Stimulated activated naive CD8-positive, alpha-beta T cell treated with anti-CD3 and anti-CD28 coated beads, Interleukin-15, Interleukin-2, amounts not matched to agents 100 ng/mL and 50 ng/mL, for 24 hours (primary cell): ENCODE results near the gene MATN4.

Source experiments
- H3K27ac Mint-ChIP-seq: one replicate; pipeline ENCODE4 v1.8.0; 2021; ENCODE audit warnings: mild to moderate bottlenecking, mixed read lengths
- H3K27me3 Mint-ChIP-seq: one replicate; pipeline ENCODE4 v1.8.0; 2021; ENCODE audit warnings: mixed read lengths
- H3K36me3 Mint-ChIP-seq: one replicate; pipeline ENCODE4 v1.8.0; 2021; ENCODE audit warnings: low read depth, mixed read lengths
- H3K4me1 Mint-ChIP-seq: one replicate; pipeline ENCODE4 v1.8.0; 2021; ENCODE audit warnings: low read depth, mixed read lengths
- H3K4me3 Mint-ChIP-seq: one replicate; pipeline ENCODE4 v1.8.0; 2021; ENCODE audit warnings: mild to moderate bottlenecking, mixed read lengths
- H3K9me3 Mint-ChIP-seq: one replicate; pipeline ENCODE4 v1.8.0; 2021; ENCODE audit warnings: mixed read lengths

The MATN4 gene

DNA sequence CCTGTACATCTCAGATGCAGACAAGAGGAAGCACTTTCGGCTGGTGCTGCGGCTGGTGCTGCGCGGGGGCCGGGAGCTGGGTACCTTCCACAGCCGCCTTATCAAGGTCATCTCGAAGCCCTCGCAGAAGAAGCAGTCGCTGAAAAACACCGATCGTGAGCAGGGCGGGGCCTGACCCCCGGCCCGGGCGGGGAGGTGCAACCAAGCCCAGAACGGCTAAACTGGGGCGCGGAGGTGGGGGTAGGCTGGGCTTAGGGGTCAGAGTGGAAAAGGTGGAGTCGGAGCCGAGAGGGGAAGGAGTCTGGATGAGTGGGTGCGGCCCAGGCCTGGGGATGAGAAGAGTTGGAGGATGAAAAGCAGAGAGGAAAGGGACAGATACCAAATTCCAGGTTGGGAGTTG is 4.1 kb upstream of the MATN4 start:
- Mint-ChIP-seq H3K4me3 (no peak overlapping the region), H3K36me3 (no peaks in the 10 kb centered on the region), H3K27me3 (peaks cover 74% of the 10 kb centered on the region), H3K27ac (no peak overlapping the region), H3K4me1 (peaks cover 7% of the 10 kb centered on the region), H3K9me3 (no peaks in the 10 kb centered on the region)

DNA sequence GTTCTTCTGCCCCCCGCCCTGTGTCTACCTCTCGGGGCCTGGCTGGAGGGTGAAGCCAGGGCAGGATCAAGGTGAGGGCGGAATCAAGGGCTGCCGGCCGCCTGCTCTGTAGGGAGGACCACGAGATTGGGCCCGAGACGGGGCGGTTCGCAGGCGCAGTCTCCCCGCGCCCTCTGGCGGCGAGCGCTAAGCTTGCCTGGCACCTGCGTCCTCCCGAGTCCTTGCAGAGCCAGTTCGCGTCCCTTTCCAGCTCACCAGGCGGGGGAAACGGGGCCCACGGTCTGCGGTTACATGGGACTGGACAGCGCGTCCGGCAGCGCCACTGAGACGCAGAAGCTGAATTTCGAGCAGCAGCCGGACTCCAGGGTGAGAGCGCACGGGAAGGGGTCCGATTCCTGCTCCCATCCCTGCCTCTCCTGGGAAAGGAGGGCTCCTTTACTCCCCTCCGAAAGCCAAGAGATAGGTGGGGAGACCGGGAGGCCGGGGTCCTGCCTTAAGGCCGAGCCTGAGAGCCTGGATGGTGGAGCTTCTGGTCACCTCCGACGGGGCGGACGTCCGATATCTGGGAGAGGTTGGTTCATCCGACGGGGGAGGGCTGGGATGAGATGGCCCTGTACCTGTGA is 3.6 kb upstream of the MATN4 start:
- no peak overlapping the region for H3K4me3 Mint-ChIP-seq
- H3K27me3 Mint-ChIP-seq, result peaks cover 69% of the 10 kb centered on the region

DNA sequence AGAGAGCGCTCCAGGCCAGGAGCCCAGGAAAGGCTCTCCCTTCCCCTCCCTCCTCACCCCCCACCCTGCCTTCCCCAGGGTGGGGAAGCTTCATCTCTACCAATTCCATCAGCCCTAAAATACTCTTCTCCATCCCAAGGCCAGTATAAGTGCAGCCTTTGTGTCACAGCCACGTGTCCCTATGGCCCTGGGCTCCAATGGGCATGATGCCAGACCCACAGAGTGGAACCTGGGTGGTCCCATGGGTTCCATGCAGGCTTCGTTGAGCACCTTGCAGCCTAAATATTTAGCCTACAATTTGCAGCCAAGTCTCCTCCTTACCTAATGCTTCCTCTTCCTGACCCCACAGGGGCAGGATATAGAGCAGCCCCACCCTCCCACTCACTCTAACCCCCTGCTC is 976 bp upstream of the MATN4 start:
- Mint-ChIP-seq H3K9me3 (no peaks in the 10 kb centered on the region), H3K36me3 (no peaks in the 10 kb centered on the region), H3K27me3 (peaks cover 67% of the 10 kb centered on the region)

More for the DNA sequence above, 3.6 kb upstream of the MATN4 start:
- H3K4me1 Mint-ChIP-seq, result peaks cover 3% of the 10 kb centered on the region
- no peaks in the 10 kb centered on the region for H3K9me3 Mint-ChIP-seq
- no peak overlapping the region for H3K27ac Mint-ChIP-seq
- no peaks in the 10 kb centered on the region for H3K36me3 Mint-ChIP-seq

DNA sequence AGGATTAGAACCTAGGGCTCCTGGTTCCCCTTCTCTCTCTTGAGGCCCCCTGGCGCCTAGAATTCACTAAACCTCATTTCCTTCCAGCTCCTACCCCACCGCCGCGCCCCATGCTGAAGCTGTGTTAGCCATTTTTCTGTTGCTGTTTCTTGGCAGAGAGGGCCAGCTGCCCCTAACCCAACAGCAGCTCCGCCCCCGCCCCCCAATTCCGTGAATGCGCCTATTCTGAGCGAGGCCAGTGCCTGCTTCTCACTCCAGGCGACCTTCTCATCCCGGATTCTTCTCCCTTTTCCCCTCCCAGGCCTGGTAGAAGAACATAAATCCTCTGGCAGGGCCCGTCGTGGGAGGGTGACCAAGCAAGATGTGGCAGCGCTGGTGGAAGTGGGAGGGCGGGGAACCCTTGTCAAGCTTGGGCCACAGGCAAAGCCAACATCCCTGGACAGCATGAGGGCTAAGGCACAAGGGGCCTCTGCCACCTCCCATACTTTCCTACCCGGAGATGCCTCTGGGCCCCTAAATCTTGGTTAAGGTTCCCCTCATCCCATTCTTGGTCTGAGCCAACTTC is 941 bp downstream of the MATN4 start:
- H3K36me3 Mint-ChIP-seq, result peaks cover 4% of the 10 kb centered on the region
- peaks cover 66% of the 10 kb centered on the region for H3K27me3 Mint-ChIP-seq
- no peak overlapping the region for H3K27ac Mint-ChIP-seq
- no peak overlapping the region for H3K4me3 Mint-ChIP-seq
- no peaks in the 10 kb centered on the region for H3K9me3 Mint-ChIP-seq
- peaks cover 21% of the 10 kb centered on the region for H3K4me1 Mint-ChIP-seq

More for the DNA sequence above, 976 bp upstream of the MATN4 start:
- Mint-ChIP-seq H3K4me1 (peaks cover 7% of the 10 kb centered on the region), H3K4me3 (no peak overlapping the region), H3K27ac (no peak overlapping the region)

DNA sequence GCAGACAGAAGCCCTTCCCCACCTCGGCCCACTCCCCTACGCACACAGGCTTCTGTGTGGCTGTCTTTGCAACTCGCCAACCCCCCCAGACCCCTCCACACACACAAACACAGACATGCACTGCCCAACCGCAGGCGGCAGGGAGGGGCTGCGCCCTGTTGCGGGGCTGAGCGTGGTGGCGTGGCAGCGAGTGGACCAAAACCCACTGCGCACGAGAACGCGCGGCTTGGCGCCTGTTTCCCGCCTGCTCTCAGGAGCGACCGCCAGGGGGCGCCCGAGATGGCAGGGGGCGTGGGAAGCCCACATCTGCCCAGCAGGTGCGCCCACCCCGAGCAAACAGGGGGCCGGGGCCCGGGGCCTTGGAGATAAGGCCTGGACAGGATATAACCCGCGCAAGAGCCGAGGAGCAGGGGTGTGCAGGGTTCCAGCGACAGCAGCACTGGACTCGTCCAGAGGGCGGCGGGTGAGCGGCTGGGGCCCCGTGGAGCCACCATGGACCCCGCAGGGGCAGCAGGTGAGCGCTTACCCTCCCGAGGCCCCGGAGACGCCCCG is 1.6 kb downstream of the MATN4 start, which contains the start of gene RBPJL:
TSS of gene RBPJL (plus strand) at position 410 of the 552 bp plus-strand sequence. CDS start at position 493, 83 bp downstream.
- no peaks in the 10 kb centered on the region for H3K9me3 Mint-ChIP-seq
- H3K36me3 Mint-ChIP-seq, result peaks cover 4% of the 10 kb centered on the region
- peaks cover 64% of the 10 kb centered on the region for H3K27me3 Mint-ChIP-seq
- no peak within 1 kb of the TSS for H3K27ac Mint-ChIP-seq
- H3K4me1 Mint-ChIP-seq, result peaks cover 27% of the 10 kb centered on the region
- H3K4me3 Mint-ChIP-seq, result no peak within 1 kb of the TSS

DNA sequence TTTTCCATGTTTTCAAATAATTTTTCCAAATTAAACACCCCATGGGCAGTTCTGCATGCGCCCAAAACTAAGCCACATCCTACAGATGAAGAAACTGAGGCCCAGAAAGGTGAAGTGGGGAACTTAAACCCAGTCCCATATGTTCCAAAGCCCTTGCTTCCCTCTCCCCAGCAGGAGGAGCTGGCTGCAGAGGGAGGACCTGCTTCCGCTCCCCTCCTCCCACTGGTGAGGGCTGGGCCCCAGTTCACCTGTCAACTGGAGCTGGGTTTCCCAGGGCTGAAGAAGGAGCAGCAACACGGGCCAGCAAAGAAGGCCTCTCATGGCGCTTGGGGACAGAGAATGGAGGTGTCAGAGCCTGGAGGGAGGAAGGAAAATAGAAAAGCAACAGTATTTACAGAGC is 2.8 kb downstream of the MATN4 start:
- H3K27ac Mint-ChIP-seq, result no peak overlapping the region

DNA sequence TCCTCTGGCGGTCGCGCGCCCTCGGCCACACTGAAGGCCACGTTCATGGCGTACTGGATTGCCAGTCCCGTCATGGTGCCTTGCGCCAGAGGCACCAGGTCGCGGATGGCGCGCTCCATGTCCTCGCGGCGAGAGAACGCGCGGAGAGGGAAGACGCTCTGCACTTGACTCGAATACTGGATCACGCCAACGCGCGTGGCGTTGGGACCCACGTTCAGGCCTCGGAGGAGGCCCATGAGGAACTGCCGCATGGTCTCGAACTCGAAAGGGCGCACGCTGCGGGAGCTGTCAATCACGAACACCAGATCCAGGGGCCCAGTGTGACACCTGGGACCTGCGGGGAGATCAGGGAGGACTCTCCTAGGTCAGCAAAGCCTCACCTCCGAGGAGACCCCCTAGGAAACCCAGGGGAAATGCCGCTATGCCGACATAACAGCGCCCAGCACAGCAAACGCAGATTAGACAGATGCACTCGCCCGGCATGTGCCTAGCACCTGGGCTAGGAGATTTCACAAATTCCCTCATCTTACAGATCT is 3.6 kb downstream of the MATN4 start:
- Mint-ChIP-seq H3K27me3 (peaks cover 56% of the 10 kb centered on the region), H3K36me3 (peaks cover 4% of the 10 kb centered on the region), H3K4me3 (no peak overlapping the region), H3K27ac (no peak overlapping the region), H3K4me1 (peaks cover 26% of the 10 kb centered on the region), H3K9me3 (no peaks in the 10 kb centered on the region)

More for the DNA sequence above, 2.8 kb downstream of the MATN4 start:
- Mint-ChIP-seq H3K9me3 (no peaks in the 10 kb centered on the region), H3K36me3 (peaks cover 4% of the 10 kb centered on the region), H3K4me1 (peaks cover 26% of the 10 kb centered on the region), H3K4me3 (no peak overlapping the region), H3K27me3 (peaks cover 57% of the 10 kb centered on the region)

DNA sequence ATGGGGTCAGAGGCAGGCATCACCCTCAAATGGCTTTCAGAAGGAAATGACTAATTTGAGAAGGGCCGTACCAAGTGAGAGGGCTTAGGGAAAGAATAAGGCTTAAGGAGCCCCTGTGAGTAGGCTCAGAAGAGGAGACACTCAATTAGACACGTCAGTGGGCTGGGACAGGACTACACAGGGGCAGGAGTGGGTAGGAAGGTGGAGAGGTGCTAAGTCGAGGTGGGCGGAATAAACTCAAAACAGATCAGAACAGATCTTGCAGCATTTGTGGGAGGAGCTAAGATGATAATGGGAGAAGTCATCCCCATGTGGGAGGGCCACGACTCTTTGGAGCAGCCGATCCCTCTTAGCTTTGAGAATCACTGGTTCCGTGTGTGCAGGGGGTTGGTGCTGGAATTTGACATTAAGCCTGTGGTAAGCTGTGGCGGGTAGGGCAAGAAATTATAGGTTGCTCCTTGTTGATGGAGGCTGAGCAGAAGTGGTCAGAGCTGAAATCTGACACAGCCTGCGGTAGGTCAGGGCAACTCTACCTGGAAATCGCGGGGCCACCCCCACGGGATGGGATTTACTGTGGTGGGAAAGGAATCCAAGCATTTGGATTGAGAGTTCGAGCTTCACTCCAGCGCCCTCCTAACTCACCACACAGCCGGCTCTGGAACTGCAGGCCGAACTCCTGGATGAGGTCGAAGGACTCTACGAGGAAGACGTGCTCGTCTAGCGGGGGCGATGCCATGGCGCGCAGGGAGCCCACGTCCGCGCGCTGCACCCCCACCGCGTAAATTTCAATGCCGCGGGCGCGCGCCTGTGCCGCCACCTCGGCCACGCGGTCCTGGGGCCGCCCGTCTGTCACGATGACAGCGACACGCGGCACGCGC is 4.3 kb downstream of the MATN4 start:
- H3K27me3 Mint-ChIP-seq, result peaks cover 63% of the 10 kb centered on the region
- no peak overlapping the region for H3K4me3 Mint-ChIP-seq
- no peaks in the 10 kb centered on the region for H3K9me3 Mint-ChIP-seq

DNA sequence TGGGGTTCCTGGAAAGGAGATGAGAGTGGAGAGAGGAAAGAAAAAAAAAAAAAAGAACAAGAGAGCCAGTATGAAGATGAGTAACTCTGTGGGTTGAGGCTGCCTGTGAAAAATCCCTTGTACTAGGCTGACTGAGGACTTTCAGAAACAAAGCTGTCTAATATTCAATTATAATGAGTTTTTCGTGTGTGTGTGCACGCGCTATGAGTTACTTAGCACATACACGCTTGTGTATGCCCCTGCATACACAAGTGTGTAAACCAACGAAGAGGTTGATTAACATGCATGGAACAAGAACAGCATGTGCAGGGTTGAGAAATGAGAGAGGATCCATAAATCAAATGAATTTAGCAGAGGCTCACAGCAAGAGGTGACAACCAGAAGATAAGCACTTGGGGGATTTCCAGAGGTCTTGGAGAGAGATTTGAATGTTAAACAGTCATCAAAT is 6.3 kb downstream of the MATN4 start:
- Mint-ChIP-seq H3K27me3 (peaks cover 56% of the 10 kb centered on the region), H3K4me1 (peaks cover 26% of the 10 kb centered on the region), H3K9me3 (no peaks in the 10 kb centered on the region), H3K27ac (peak overlapping the region; percentile 59), H3K36me3 (peaks cover 4% of the 10 kb centered on the region), H3K4me3 (no peak overlapping the region)

More for the DNA sequence above, 4.3 kb downstream of the MATN4 start:
- H3K27ac Mint-ChIP-seq, result peak overlapping the region; percentile 43
- H3K36me3 Mint-ChIP-seq, result peaks cover 4% of the 10 kb centered on the region
- peaks cover 26% of the 10 kb centered on the region for H3K4me1 Mint-ChIP-seq

DNA sequence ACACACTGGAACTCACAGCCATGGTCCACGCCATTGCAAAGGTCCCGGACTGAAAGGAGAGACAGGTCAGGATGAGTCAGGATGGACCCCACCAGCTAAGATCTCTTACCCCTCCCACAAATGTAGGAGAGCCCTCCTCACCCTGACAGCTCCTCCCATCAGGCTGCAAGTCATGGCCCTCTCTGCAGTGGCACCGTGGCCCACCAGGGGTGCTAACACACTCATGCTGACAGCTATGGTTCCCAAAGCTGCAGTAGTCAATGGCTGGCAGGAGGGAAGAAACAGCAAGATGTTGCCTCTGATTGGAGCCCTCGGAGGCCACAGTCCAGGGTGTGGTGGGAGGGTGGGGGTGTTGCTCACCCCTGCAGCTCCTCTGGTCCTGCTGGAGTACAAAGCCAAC is 7.1 kb downstream of the MATN4 start:
- Mint-ChIP-seq H3K27ac (no peak overlapping the region), H3K9me3 (no peaks in the 10 kb centered on the region), H3K4me1 (peaks cover 26% of the 10 kb centered on the region), H3K27me3 (peaks cover 57% of the 10 kb centered on the region), H3K36me3 (peaks cover 4% of the 10 kb centered on the region), H3K4me3 (no peak overlapping the region)

DNA sequence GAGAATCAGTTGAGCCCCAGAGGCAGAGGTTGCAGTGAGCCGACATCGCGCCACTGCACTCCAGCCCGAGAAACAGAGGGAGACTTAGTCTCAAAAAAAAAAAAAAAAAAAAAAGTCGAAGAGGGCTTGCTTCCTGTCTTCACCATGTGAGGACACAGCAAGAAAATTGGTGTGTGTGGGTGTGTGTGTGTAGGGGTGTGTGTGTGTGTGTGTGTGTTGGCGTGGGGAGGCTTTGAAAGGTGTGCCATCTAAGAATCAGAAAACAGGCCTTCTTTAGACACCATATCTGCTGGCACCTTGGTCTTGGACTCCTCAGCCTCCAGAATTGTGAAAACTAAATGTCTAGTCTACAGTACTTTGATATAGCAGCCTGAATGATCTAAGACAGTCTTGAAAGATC is 8.3 kb downstream of the MATN4 start:
- H3K4me1 Mint-ChIP-seq, result peaks cover 22% of the 10 kb centered on the region
- H3K9me3 Mint-ChIP-seq, result no peaks in the 10 kb centered on the region
- H3K27me3 Mint-ChIP-seq, result peaks cover 52% of the 10 kb centered on the region
- H3K27ac Mint-ChIP-seq, result no peak overlapping the region
- no peak overlapping the region for H3K4me3 Mint-ChIP-seq
- H3K36me3 Mint-ChIP-seq, result peaks cover 4% of the 10 kb centered on the region

DNA sequence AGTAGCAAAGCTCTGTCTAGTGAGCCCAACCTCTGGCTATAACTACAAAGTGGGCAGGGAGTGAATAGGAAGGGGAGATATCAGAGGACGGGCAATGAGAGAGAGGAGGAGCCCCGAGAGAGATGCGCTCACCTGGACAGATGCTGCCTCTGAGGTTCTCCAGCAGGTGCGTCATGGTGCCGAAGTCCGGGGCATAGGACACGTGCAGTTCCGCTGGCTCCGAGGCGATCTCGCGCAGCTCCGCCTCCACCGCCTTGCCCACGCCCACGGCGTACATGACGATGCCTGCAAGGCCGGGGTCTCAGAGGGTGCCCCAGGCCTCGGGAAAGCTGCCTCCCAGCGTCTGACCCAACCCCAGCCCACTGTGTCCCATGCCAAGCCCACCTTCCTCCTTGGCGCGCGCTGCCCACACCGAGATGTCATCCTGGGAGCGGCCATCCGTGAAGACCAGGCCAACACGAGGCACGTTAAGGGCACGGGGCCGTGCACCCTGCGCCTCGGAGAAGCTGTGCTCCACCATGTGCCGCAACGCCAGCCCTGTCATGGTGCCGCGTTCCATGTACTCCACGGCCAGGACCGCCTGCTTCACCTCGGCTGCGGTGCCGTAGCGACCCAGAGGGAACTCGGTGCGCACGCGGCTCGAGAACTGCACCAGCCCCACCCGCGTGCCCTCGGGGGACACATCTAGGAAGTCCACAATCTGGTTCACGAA is 10.2 kb downstream of the MATN4 start:
- H3K36me3 Mint-ChIP-seq, result no peaks in the 10 kb centered on the region
- H3K4me1 Mint-ChIP-seq, result peaks cover 16% of the 10 kb centered on the region
- peaks cover 44% of the 10 kb centered on the region for H3K27me3 Mint-ChIP-seq
- no peak overlapping the region for H3K27ac Mint-ChIP-seq
- no peak overlapping the region for H3K4me3 Mint-ChIP-seq
- no peaks in the 10 kb centered on the region for H3K9me3 Mint-ChIP-seq

DNA sequence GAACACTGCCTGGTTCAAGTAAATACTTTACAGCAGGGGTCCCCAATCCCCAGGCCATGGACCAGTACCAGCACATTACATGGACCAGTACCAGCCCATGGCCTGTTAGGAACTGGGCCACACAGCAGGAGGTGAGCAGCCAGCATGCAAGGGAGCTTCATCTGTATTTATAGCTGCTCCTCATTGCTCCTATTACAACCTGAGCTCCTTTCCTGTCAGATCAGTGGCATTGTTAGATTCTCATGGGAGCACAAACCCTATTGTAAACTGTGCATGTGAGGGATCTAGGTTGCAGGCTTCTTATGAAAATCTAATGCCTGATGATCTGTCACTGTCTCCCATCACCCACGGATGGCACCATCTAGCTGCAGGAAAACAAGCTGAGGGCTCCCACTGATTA is 13.4 kb downstream of the MATN4 start:
- Mint-ChIP-seq H3K4me1 (peaks cover 9% of the 10 kb centered on the region), H3K27ac (no peak overlapping the region), H3K4me3 (no peak overlapping the region), H3K36me3 (no peaks in the 10 kb centered on the region), H3K9me3 (no peaks in the 10 kb centered on the region), H3K27me3 (peaks cover 52% of the 10 kb centered on the region)

DNA sequence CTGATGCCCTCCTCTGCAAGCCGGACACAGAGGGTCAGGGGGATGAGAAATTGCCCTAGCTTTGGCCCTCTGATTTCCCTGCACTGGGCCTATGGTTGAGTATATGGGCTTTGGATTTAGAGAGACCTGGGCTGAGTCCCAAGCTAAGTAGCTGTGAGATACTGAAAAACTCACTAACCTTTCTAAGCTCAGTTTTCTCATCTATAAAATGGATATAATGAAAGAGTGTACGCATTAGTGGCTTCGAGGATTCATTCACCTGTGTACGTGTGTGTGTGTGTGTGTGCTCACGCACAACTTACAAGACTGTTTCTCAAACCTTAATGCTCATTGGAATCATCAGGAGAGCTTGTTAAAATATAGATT is 14.1 kb downstream of the MATN4 start:
- Mint-ChIP-seq H3K27me3 (peaks cover 48% of the 10 kb centered on the region), H3K4me3 (peak overlapping the region; percentile 73), H3K4me1 (peaks cover 9% of the 10 kb centered on the region), H3K9me3 (no peaks in the 10 kb centered on the region), H3K36me3 (no peaks in the 10 kb centered on the region), H3K27ac (no peak overlapping the region)
